ENCODE data around the gene MTHFSD.

The MTHFSD gene

GRCh38 chr16:86528061-86528929, 26.7 kb downstream of the MTHFSD start:
- no peak for DNase-seq (ENCODE audit: low spot score)

GRCh38 chr16:86527366-86527765, 27.7 kb downstream of the MTHFSD start:
- no peak for DNase-seq (ENCODE audit: low spot score)

- DNase-seq (ENCODE audit: low spot score), result no peak
Measured at GRCh38 chr16:86525696-86526095, 29.3 kb downstream of the MTHFSD start.

GRCh38 chr16:86524029-86524428, 31.0 kb downstream of the MTHFSD start:
- no peak for DNase-seq (ENCODE audit: low spot score)

GRCh38 chr16:86523166-86523740, 31.8 kb downstream of the MTHFSD start:
- no peak for DNase-seq (ENCODE audit: low spot score)

- DNase-seq (ENCODE audit: low spot score), result no peak
Measured at GRCh38 chr16:86522634-86523033, 32.4 kb downstream of the MTHFSD start.

- no peak for DNase-seq (ENCODE audit: low spot score)
Measured at GRCh38 chr16:86521236-86522197, 33.5 kb downstream of the MTHFSD start.

GRCh38 chr16:86520317-86521210, 34.5 kb downstream of the MTHFSD start:
- DNase-seq (ENCODE audit: low spot score), result no peak

- DNase-seq (ENCODE audit: low spot score), result peak; percentile 59
Measured at GRCh38 chr16:86519649-86520316, 35.3 kb downstream of the MTHFSD start.

- DNase-seq (ENCODE audit: low spot score), result no peak
Measured at GRCh38 chr16:86519007-86519648, 35.9 kb downstream of the MTHFSD start.

- DNase-seq (ENCODE audit: low spot score), result peak; percentile 52
Measured at GRCh38 chr16:86517652-86518258, 37.3 kb downstream of the MTHFSD start.

- DNase-seq (ENCODE audit: low spot score), result no peak
Measured at GRCh38 chr16:86517033-86517432, 38.0 kb downstream of the MTHFSD start.

- DNase-seq (ENCODE audit: low spot score), result no peak
Measured at GRCh38 chr16:86516623-86517003, 38.4 kb downstream of the MTHFSD start.

GRCh38 chr16:86515777-86516622, 39.0 kb downstream of the MTHFSD start:
- peak; percentile 12 for DNase-seq (ENCODE audit: low spot score)

GRCh38 chr16:86515413-86515776, 39.6 kb downstream of the MTHFSD start:
- no peak for DNase-seq (ENCODE audit: low spot score)

- no peak for DNase-seq (ENCODE audit: low spot score)
Measured at GRCh38 chr16:86514481-86515376, 40.3 kb downstream of the MTHFSD start.

- no peak for DNase-seq (ENCODE audit: low spot score)
Measured at GRCh38 chr16:86513471-86514277, 41.4 kb downstream of the MTHFSD start.
